ENCODE measurements around the gene PSME4.
A peak's percentile ranks its signal among the peaks of the same experiment; 100 is the strongest.
"Not testable (repeated sequence)": the region's sequence is repeated elsewhere in the genome, so short reads cannot be mapped to it uniquely, and the experiment has no call there.

PSME4 gene

GRCh38 chr2:53969968-53970723 is 647 bp downstream of the PSME4 start:
- Histone ChIP-seq H4K5ac (ENCODE audit: low read length) (no peak overlapping the region), H3K4me3 (ENCODE audit: low read length) (peak overlapping the region; percentile 99), H4K8ac (ENCODE audit: low read depth, low read length) (no peak overlapping the region), H3K18ac (ENCODE audit: low read length) (peak overlapping the region; percentile 17), H2BK5ac (ENCODE audit: low read length) (peak overlapping the region; percentile 59), H3K79me2 (ENCODE audit: control insufficient read depth, insufficient read depth, low read length) (peaks cover 53% of the 10 kb centered on the region), H3K27ac (ENCODE audit: low read depth, low read length) (peak overlapping the region; percentile 95), H3K36me3 (ENCODE audit: control insufficient read depth, insufficient read depth, low read length) (no peaks in the 10 kb centered on the region), H3K56ac (ENCODE audit: low read length) (peak overlapping the region; percentile 95), H3K23ac (ENCODE audit: low read length) (peak overlapping the region; percentile 94), H3K9ac (ENCODE audit: low read length) (peak overlapping the region; percentile 98), H2BK120ac (ENCODE audit: low read depth, low read length) (no peak overlapping the region), H2AK5ac (ENCODE audit: low read length) (no peak overlapping the region), H3K4me2 (ENCODE audit: low read length) (peak overlapping the region; percentile 96), H3K27me3 (ENCODE audit: insufficient read depth, low read length, poor library complexity) (peaks cover 2% of the 10 kb centered on the region), H2BK15ac (replicated peaks; ENCODE audit: low read depth) (no peak overlapping the region), H3K4me1 (ENCODE audit: control insufficient read depth, low read depth, low read length) (peaks cover 5% of the 10 kb centered on the region), H3K4ac (ENCODE audit: low read depth, low read length) (peak overlapping the region; percentile 94), H3K79me1 (ENCODE audit: low read length) (no peaks in the 10 kb centered on the region)
- peak; percentile 67 for DNase-seq
- no CpG with 5 or more reads among the region's 46 CpGs for WGBS (ENCODE audit: extremely low coverage, insufficient coverage, low lambda C conversion rate)

GRCh38 chr2:53969285-53969967 is 1.4 kb downstream of the PSME4 start:
- Histone ChIP-seq H3K23ac (ENCODE audit: low read length) (no peak overlapping the region), H3K4me1 (ENCODE audit: control insufficient read depth, low read depth, low read length) (peaks cover 6% of the 10 kb centered on the region), H2AK5ac (ENCODE audit: low read length) (no peak overlapping the region), H3K56ac (ENCODE audit: low read length) (peak overlapping the region; percentile 95), H3K18ac (ENCODE audit: low read length) (no peak overlapping the region), H3K9ac (ENCODE audit: low read length) (peak overlapping the region; percentile 98), H3K4ac (ENCODE audit: low read depth, low read length) (no peak overlapping the region), H2BK5ac (ENCODE audit: low read length) (no peak overlapping the region), H3K27ac (ENCODE audit: low read depth, low read length) (peak overlapping the region; percentile 95), H2BK120ac (ENCODE audit: low read depth, low read length) (no peak overlapping the region), H2BK15ac (replicated peaks; ENCODE audit: low read depth) (no peak overlapping the region), H3K79me1 (ENCODE audit: low read length) (no peaks in the 10 kb centered on the region), H4K8ac (ENCODE audit: low read depth, low read length) (no peak overlapping the region), H3K36me3 (ENCODE audit: control insufficient read depth, insufficient read depth, low read length) (no peaks in the 10 kb centered on the region), H3K79me2 (ENCODE audit: control insufficient read depth, insufficient read depth, low read length) (peaks cover 59% of the 10 kb centered on the region), H4K5ac (ENCODE audit: low read length) (no peak overlapping the region), H3K4me2 (ENCODE audit: low read length) (peak overlapping the region; percentile 96), H3K4me3 (ENCODE audit: low read length) (peak overlapping the region; percentile 99), H3K27me3 (ENCODE audit: insufficient read depth, low read length, poor library complexity) (peaks cover 2% of the 10 kb centered on the region)
- no CpG with 5 or more reads among the region's 6 CpGs for WGBS (ENCODE audit: extremely low coverage, insufficient coverage, low lambda C conversion rate)
- DNase-seq: no peak

- Histone ChIP-seq H2BK5ac (ENCODE audit: low read length) (no peak overlapping the region), H3K4me2 (ENCODE audit: low read length) (no peak overlapping the region), H3K4ac (ENCODE audit: low read depth, low read length) (no peak overlapping the region), H3K23ac (ENCODE audit: low read length) (no peak overlapping the region), H3K27me3 (ENCODE audit: insufficient read depth, low read length, poor library complexity) (no peaks in the 10 kb centered on the region), H4K8ac (ENCODE audit: low read depth, low read length) (no peak overlapping the region), H2AK5ac (ENCODE audit: low read length) (no peak overlapping the region), H3K79me2 (ENCODE audit: control insufficient read depth, insufficient read depth, low read length) (peaks cover 88% of the 10 kb centered on the region), H3K4me1 (ENCODE audit: control insufficient read depth, low read depth, low read length) (peaks cover 4% of the 10 kb centered on the region), H4K5ac (ENCODE audit: low read length) (no peak overlapping the region), H2BK15ac (replicated peaks; ENCODE audit: low read depth) (no peak overlapping the region), H3K27ac (ENCODE audit: low read depth, low read length) (no peak overlapping the region), H3K9ac (ENCODE audit: low read length) (no peak overlapping the region), H3K79me1 (ENCODE audit: low read length) (peaks cover 2% of the 10 kb centered on the region), H2BK120ac (ENCODE audit: low read depth, low read length) (no peak overlapping the region), H3K18ac (ENCODE audit: low read length) (no peak overlapping the region), H3K56ac (ENCODE audit: low read length) (peak overlapping the region; percentile 18), H3K4me3 (ENCODE audit: low read length) (no peak overlapping the region), H3K36me3 (ENCODE audit: control insufficient read depth, insufficient read depth, low read length) (no peaks in the 10 kb centered on the region)
- WGBS (ENCODE audit: extremely low coverage, insufficient coverage, low lambda C conversion rate): no CpG with 5 or more reads among the region's 11 CpGs
- peak; percentile 53 for DNase-seq
Observed at GRCh38 chr2:53964987-53965687, 5.7 kb downstream of the PSME4 start.

- Histone ChIP-seq H2BK5ac (ENCODE audit: low read length) (no peak overlapping the region), H3K79me1 (ENCODE audit: low read length) (peaks cover 2% of the 10 kb centered on the region), H2AK5ac (ENCODE audit: low read length) (no peak overlapping the region), H3K23ac (ENCODE audit: low read length) (no peak overlapping the region), H2BK120ac (ENCODE audit: low read depth, low read length) (no peak overlapping the region), H3K18ac (ENCODE audit: low read length) (no peak overlapping the region), H3K4me3 (ENCODE audit: low read length) (no peak overlapping the region), H3K79me2 (ENCODE audit: control insufficient read depth, insufficient read depth, low read length) (peaks cover 86% of the 10 kb centered on the region), H3K4me1 (ENCODE audit: control insufficient read depth, low read depth, low read length) (peaks cover 4% of the 10 kb centered on the region), H4K8ac (ENCODE audit: low read depth, low read length) (no peak overlapping the region), H3K36me3 (ENCODE audit: control insufficient read depth, insufficient read depth, low read length) (no peaks in the 10 kb centered on the region), H3K9ac (ENCODE audit: low read length) (no peak overlapping the region), H3K27me3 (ENCODE audit: insufficient read depth, low read length, poor library complexity) (no peaks in the 10 kb centered on the region), H3K27ac (ENCODE audit: low read depth, low read length) (no peak overlapping the region), H4K5ac (ENCODE audit: low read length) (no peak overlapping the region), H2BK15ac (replicated peaks; ENCODE audit: low read depth) (no peak overlapping the region), H3K4ac (ENCODE audit: low read depth, low read length) (no peak overlapping the region), H3K56ac (ENCODE audit: low read length) (peak overlapping the region; percentile 20), H3K4me2 (ENCODE audit: low read length) (no peak overlapping the region)
- DNase-seq: no peak
- WGBS (ENCODE audit: extremely low coverage, insufficient coverage, low lambda C conversion rate): no CpG with 5 or more reads among the region's 2 CpGs
Observed at GRCh38 chr2:53964257-53964952, 6.4 kb downstream of the PSME4 start.

GRCh38 chr2:53961478-53962216 is 9.1 kb downstream of the PSME4 start:
- H4K5ac ChIP-seq (ENCODE audit: low read length); H2BK15ac ChIP-seq (replicated peaks; ENCODE audit: low read depth); H3K4me2 ChIP-seq (ENCODE audit: low read length); H2BK5ac ChIP-seq (ENCODE audit: low read length); H3K4ac ChIP-seq (ENCODE audit: low read depth, low read length); H2AK5ac ChIP-seq (ENCODE audit: low read length); H3K4me3 ChIP-seq (ENCODE audit: low read length); DNase-seq; H3K4me1 ChIP-seq (ENCODE audit: control insufficient read depth, low read depth, low read length); H3K23ac ChIP-seq (ENCODE audit: low read length); H3K27me3 ChIP-seq (ENCODE audit: insufficient read depth, low read length, poor library complexity); H3K79me1 ChIP-seq (ENCODE audit: low read length); H3K36me3 ChIP-seq (ENCODE audit: control insufficient read depth, insufficient read depth, low read length): not testable (repeated sequence)
- H3K27ac ChIP-seq (ENCODE audit: low read depth, low read length): peak overlapping the region; percentile 62
- H3K9ac ChIP-seq (ENCODE audit: low read length): peak overlapping the region; percentile 13
- H2BK120ac ChIP-seq (ENCODE audit: low read depth, low read length): peak overlapping the region; percentile 67
- no CpG with 5 or more reads among the region's 10 CpGs for WGBS (ENCODE audit: extremely low coverage, insufficient coverage, low lambda C conversion rate)
- H3K79me2 ChIP-seq (ENCODE audit: control insufficient read depth, insufficient read depth, low read length): peaks cover 79% of the 10 kb centered on the region
- H4K8ac ChIP-seq (ENCODE audit: low read depth, low read length): peak overlapping the region; percentile 89
- H3K18ac ChIP-seq (ENCODE audit: low read length): peak overlapping the region; percentile 95
- peak overlapping the region; percentile 71 for H3K56ac ChIP-seq (ENCODE audit: low read length)
